Brain microvascular endothelial cell (primary cell): ENCODE results near the gene HOXA11.

Experiments used
- DNase-seq: peaks from one replicate; pipeline ENCODE4 v3.0.0-alpha.2; 2020
- H3K27ac ChIP-seq: fragments of 250-450 bp; sonication (Bioruptor Pico); 2 replicates; pipeline ENCODE4 v1.5.1; 2020; ENCODE audit warnings: mild to moderate bottlenecking, moderate library complexity
- H3K27me3 ChIP-seq: fragments of 250-450 bp; sonication (Bioruptor Pico); replicated peaks from 2 replicates; pipeline ENCODE4 v1.5.1; 2020; ENCODE audit warnings: mild to moderate bottlenecking
- H3K36me3 ChIP-seq: fragments of 250-450 bp; sonication (Bioruptor Pico); replicated peaks from 2 replicates; pipeline ENCODE4 v1.5.1; 2020; ENCODE audit warnings: mild to moderate bottlenecking
- H3K4me3 ChIP-seq: 2 replicates; pipeline ENCODE4 v1.5.1; 2011; ENCODE audit warnings: low read depth, mild to moderate bottlenecking, control low read depth, low read length, moderate library complexity
- CTCF ChIP-seq: IDR thresholded peaks from 2 replicates; pipeline ENCODE4 v1.5.1; 2011; ENCODE audit warnings: low read depth, mild to moderate bottlenecking, moderate library complexity, low read length, control low read depth, inconsistent platforms; ENCODE audit errors: missing control alignments
- in situ Hi-C: cut with HindIII; loops from 2 replicates; pipeline ENCODE4 v1.10.0; 2017; ENCODE audit warnings: low sequenced_read_pairs, low pct_ligation_motif_present

Gene HOXA11

DNA sequence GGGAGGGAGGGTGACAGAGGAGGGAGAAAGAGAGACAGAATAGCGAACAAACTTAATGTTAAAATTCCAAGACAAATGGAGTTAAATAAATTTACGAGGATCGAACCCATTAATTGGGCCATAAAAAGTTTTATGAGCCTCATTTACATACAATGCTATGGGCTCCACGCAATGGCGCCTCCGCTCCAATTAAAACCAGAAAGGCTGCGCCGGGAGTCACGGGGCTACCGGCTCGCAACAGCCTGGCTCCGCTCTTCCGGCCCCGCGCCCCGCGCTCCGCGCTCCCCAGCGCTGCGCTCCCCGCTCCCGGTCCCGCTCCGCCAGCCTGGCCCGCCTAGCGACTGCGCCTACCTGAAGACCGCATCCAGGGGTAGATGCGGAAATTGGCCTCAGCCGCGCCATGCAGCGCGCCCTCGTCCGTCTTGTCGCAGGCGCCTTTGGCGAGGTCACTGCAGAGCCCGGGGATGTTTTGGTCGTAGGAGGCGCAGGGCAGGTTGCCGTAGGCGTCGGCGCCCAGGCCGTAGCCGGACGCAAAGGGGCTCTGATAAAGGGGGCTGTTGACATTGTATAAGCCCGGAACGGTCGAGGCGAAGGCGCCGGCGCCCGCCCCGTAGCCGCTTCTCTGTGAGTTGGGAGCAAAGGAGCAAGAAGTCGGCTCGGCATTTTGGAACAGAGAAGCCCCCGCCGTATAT, 29.1 kb downstream of the HOXA11 start:
- Histone ChIP-seq H3K27ac (no peak overlapping the region), H3K27me3 (peaks cover 99% of the 10 kb centered on the region)

DNA sequence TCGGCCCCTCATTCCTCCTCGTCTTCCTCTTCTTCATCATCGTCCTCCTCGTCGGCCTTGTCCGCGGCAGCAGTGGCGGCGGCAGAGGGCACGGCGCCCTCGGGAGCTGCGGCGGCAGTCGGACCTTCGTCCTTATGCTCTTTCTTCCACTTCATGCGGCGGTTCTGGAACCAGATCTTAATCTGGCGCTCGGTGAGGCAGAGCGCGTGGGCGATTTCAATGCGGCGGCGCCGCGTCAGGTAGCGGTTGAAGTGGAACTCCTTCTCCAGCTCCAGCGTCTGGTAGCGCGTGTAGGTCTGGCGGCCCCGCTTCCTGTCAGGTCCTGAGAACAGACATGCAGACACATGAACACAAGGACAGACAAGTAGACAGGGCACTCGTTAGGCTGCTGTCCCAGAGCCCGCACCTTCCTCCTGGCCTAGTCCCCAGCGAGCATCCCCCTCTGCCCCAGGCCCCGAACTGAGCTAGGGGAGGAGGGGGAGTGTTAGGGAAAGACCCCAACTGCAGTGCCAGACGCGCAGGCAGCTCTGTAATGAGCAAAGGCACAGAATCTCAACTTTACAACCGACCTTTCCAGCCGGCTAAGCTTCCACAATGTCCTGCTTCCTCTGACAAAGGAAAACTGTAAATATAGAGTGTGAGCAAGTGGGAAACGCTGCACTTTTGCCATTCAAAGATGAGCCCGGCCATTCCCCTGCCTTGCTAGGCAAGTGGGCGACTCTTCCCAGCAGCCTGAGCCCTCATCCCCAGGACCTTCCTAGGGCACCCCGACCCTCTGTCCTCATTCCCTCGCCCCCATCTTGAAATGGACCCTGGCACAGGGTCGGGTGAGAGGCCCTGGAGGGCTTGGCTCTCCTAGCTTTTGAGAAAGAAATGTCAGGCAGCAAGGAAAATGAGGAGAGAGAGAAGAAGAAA, 29.9 kb downstream of the HOXA11 start:
- DNase-seq = no peak
- no peak for TF ChIP-seq CTCF
- no peak overlapping the region for H3K4me3 ChIP-seq
- H3K36me3 ChIP-seq = no peaks in the 10 kb centered on the region
- peaks cover 98% of the 10 kb centered on the region for H3K27me3 ChIP-seq
- in situ Hi-C loops = no loop called here
- H3K27ac ChIP-seq = no peak overlapping the region

More for the DNA sequence above, 29.1 kb downstream of the HOXA11 start:
- in situ Hi-C loops = no loop called here
- DNase-seq = no peak
- no peak for TF ChIP-seq CTCF
- no peaks in the 10 kb centered on the region for H3K36me3 ChIP-seq
- H3K4me3 ChIP-seq = no peak overlapping the region

DNA sequence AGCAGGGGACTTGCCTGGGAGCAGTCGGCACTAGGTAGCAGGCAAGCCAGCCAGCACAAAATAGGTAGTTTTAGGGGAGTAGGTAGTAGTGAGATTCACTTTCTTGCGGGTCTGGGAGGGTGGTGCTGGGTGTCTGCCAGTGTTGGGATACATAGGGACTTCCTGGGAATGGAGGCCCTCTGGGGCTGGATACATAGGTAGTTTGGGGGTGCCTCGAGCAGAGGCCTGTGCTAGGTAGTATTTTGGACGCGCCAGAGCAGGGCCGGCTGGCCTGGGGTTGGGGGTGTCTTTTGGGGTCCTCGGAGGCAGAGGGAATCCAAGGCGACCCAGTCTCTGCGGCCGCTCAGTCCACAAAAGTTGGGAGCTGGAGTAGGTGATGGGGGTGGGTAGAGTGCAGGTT, 30.7 kb downstream of the HOXA11 start:
- no peaks in the 10 kb centered on the region for H3K36me3 ChIP-seq
- TF ChIP-seq CTCF = no peak
- peaks cover 96% of the 10 kb centered on the region for H3K27me3 ChIP-seq
- H3K27ac ChIP-seq = no peak overlapping the region
- DNase-seq = no peak
- no peak overlapping the region for H3K4me3 ChIP-seq
- in situ Hi-C loops = no loop called here

DNA sequence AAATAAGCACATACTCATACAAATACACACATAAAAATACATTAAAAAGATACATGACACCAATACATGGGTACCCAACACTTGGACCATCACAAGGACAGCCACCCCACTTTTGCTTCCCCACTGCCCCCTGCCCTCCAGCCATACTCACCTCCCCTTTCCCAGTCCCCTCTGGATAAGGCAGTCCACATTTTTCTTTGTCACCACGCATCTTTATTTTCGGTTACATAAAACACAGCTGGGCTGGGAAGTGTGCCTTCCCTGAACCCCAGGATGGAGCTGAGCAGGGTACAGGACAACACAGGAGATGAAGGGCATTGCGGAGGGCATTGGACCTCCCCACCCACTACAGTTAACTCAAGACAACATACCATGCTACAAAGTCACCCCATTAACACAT, 31.5 kb downstream of the HOXA11 start:
- H3K36me3 ChIP-seq = no peaks in the 10 kb centered on the region
- in situ Hi-C loops = no loop called here
- no peak overlapping the region for H3K4me3 ChIP-seq
- H3K27ac ChIP-seq = no peak overlapping the region
- no peak for TF ChIP-seq CTCF
- peaks cover 96% of the 10 kb centered on the region for H3K27me3 ChIP-seq
- no peak for DNase-seq

DNA sequence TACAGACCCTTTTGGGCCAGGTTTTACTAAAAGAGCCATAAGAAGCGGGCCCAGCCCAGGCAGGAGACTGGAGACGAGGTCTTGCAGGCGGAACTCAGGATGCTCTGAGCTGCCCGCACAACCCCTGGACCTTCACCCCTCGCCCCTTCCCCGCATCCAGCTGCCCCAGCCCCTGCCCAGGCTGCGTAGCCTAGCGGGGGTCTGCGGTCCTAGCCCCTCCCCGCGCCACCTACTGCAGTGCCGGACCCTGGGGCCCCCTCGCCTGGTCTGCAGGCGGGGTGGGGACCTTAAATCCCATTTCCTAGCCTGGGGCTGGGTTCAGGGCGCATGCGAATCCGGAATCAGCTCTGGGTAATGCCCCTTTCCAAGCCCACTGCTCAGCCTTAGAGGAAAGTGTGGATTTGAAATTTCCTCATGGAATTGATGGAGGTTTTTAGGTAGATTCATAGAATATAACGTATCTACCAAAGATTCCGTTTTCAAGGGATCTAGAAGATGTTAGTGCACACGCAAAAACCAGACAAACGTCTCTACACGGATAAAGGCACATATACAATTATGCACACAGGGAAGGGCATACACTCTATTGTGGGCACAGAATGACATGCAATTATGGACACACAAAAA, 32.1 kb downstream of the HOXA11 start:
- Histone ChIP-seq H3K4me3 (no peak overlapping the region), H3K36me3 (no peaks in the 10 kb centered on the region), H3K27ac (no peak overlapping the region), H3K27me3 (peaks cover 96% of the 10 kb centered on the region)
- TF ChIP-seq CTCF = no peak
- DNase-seq = no peak
- in situ Hi-C loops = no loop called here
